NCI-H526 (cell line): Measurements from ENCODE around the gene CEMIP.
A peak's percentile ranks its signal among the peaks of the same experiment; 100 is the strongest.

ENCODE experiments used
- DNase-seq, 2 experiments: peaks; one replicate each; lab custom pipeline; 2025; lab: John Stamatoyannopoulos, UW

CEMIP gene

DNA sequence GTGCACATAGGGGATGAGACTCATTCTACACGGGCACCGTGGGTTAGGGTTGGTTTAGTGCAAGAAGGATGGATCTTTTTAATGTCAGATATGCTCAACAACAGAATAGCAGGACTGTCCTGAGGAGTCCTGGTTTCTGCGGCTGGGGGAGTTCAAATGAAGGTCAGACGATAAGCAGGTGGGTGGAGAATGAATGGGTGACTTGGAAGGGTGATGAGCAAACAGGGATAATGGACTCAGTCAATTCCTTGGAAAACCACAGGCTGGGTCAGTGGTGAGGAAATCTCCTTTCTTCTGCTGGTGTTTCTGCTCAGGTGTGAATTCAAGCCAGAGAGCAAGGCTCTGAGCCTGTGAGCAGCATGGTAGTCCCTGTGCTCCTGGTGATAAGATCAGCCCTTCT, 150.5 kb downstream of the CEMIP start:
- DNase-seq: no peak

DNA sequence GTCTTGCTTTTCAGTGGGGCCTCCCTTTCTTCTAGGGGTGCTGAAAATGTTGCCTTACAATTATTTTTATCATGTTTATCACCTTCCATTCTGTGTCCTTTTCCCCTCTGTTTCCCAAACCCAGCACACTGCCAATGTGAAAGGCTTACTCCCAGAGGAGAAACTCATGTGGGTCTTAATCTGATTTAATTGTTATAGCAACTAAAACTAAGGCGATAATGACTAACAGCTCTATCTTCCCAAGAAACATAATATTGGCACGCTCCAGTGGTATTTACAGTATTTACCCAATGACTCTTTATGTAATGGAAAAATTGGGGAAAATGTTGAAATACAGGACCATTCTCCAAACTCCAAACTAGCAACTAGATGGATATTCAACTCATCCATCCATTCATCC, 152.0 kb downstream of the CEMIP start:
- DNase-seq: no peak

DNA sequence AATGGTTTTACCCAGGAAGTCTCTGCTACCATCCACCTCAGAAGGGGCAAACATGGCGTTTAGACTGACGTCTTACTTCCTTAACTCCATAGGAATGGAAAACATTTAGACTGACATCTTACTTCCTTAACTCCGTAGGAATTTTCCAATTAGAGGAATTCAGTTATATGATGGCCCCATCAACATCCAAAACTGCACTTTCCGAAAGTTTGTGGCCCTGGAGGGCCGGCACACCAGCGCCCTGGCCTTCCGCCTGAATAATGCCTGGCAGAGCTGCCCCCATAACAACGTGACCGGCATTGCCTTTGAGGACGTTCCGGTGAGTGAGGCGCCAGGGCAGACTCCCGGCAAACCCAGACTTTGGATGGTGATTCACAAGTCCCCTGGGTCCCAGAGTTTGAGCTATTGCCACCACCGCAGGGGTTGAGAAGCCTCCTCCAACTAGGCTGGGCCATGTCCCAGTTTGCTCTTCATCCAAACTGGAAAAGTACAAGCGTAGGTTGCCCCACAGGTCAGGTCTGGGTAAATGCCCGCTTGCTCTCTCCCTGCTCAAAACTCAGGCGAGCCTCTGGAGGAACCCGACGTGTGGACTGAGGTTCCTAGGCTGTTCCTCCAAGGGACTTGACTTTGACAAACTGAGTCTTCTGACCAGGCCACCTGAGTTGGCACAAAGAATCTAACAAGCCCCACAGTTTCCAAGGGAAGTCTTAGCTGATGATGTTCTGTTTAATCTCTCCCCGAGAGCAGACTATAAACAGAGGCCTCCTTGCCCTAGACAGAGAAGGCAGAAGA, 152.7 kb downstream of the CEMIP start:
- no peak for DNase-seq

DNA sequence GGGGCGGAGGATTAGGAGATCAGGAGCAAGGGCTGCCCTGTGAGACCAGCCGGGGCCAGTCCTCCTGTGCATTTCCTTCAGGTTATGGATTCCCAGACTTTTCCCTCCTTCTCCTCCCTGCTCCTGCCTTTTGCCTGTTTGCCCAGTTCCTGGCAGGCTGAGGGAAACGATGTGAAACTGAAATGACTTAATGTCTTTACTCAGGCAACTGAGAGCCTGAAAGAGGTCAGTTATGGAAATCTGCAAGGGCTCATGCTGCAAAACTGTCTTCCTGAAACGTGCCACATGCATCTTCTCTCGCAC, 153.3 kb downstream of the CEMIP start:
- peak in 1 of 2 experiments; percentile 27 for DNase-seq

DNA sequence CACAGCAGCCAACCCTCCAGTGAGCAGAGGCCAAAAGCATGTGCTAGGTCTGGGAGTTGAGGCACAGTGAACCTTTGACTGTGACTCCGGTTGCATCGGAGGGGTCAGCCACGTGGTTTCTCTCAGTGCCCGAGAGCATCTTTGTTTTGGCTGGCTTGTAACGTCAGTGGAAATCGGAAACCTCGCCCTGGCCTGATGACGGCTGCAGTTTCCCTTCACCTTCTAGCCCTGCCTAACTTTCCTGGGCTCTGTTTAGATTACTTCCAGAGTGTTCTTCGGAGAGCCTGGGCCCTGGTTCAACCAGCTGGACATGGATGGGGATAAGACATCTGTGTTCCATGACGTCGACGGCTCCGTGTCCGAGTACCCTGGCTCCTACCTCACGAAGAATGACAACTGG, 153.8 kb downstream of the CEMIP start:
- no peak for DNase-seq

DNA sequence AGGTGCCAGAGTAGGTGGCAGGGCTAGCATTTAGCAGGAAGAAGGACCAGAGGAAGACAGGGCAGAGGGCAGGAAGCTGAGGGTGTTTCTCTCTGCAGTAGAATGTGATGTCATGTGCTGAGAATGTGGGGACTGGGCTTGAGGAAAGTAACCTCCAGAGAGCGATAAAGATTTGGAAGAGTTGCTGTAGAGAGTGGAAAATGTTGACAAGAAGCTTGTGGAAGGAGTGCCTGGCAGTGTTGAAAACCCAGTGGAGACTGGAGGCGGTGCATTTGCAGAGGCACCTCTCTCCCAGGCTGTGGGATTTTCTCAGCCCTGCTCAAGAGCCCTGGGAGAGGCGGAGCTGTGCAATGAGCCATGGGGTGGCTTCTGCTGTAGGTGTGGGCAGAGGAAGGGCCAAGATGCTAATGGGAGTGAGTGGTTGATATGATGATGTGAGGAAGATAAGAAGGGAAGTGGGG, 155.6 kb downstream of the CEMIP start:
- DNase-seq: no peak

DNA sequence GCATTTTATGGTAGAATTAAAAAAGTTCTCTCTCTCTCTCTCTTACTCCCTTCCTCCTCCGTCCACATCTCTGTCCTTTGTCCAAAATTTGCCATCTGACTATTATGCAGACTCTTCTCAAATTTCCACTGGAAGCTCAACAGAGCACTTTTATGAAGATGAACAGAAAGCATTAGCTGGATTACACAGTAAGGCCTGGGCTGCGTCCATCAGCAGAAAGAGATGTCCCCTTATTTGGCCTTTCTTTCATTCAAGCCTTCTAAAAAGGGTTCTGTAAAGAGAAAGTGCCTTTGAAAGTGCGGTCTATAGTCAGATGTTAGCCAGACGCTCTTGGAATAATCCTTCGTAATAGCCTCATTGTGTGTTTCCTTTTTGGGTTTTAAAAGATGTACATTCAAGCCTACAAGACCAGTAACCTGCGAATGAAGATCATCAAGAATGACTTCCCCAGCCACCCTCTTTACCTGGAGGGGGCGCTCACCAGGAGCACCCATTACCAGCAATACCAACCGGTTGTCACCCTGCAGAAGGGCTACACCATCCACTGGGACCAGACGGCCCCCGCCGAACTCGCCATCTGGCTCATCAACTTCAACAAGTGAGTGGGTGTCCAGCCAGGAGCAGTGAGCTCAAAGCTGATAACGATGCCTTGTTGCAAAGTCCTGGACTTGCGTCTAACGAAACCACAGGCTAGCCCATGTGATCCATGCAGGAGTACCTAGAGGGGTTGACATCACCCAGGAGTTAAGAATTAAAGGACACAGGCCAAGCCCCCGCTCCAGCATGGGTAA, 157.3 kb downstream of the CEMIP start:
- DNase-seq: no peak

DNA sequence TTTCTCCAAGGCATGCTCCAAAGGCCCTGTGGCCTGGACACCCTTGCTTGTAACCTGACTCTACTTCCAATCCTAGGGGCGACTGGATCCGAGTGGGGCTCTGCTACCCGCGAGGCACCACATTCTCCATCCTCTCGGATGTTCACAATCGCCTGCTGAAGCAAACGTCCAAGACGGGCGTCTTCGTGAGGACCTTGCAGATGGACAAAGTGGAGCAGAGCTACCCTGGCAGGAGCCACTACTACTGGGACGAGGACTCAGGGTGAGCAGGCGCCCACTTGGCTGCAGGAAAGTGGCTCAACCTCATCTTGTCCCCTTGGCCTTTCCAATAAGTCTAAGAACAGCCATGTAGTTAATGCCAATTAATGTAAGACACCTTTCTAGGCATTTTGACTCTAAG, 158.5 kb downstream of the CEMIP start:
- DNase-seq: no peak

DNA sequence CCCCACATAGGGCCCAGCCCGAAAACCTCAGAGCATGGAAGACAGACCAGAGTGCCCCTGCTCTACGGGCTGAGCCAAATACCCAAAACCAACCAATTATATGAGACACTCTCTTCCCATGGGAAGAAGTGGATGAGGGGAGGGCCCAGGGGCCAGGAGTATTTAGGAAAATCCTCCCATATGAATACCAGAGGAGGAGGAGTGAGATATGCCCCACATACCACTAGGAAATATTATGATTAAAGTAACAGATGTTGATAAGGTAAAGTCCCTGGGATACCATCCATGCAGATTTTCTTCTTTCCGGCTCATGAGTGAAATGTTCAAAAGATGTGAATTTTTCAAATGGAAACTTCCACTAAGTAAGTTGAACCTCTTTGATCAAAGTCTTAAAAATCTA, 160.0 kb downstream of the CEMIP start:
- no peak for DNase-seq

DNA sequence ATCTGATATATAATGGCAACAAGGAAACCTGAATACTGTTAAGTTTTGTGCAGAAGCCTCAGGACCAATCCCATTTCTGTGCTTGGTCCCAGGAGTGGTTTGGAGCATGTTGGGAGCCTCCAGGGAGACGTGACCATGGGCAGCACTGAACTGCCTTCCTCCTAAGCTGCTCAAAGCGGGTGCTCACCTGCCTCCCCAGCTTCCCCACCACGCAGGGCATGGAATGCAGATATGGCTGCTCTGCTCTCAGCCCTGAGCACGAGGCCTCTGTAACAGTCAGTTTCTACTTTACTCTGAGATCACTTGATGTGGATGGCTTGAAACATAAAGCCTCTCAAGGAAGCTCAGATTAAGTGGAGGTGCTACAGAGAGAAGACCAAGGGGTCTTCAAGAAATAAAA, 161.2 kb downstream of the CEMIP start:
- DNase-seq: no peak

DNA sequence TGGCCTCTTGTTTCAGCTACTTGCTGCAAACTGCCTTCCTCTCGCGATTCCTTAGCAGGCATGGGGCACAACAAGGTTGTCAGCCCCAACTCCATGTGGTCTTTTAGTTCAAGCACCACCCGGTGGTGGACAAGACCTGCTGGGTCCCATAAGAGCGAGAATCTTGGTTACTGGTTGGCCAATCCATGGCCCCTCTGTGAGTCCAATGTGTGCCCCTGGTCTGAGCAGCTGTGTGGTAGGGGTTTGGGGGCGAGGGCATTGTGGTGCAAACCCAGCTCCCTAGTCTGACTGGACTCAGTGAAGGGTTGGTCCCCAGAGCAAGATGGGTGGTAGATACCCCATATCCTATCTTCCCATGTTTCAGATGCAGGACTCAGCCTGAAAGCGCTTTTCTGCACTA, 161.7 kb downstream of the CEMIP start:
- no peak for DNase-seq

DNA sequence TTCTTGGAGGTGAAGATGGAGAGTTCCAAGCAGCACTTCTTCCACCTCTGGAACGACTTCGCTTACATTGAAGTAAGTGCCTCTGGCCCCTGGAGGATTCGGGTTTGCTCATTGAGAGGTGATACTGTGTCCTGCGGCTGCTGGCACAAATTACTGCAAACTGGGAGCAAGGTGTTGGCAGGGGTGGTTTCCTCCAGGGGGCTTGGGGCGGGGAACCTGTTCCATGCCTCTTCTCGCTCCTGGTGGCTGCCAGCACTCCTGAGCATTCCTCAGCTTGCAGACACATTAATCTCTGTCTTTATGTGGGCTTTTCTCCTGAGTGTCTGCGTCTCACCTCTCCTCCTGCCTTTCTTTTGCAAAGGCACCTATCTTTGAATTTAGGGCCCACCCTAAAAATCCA, 163.1 kb downstream of the CEMIP start:
- DNase-seq: no peak

DNA sequence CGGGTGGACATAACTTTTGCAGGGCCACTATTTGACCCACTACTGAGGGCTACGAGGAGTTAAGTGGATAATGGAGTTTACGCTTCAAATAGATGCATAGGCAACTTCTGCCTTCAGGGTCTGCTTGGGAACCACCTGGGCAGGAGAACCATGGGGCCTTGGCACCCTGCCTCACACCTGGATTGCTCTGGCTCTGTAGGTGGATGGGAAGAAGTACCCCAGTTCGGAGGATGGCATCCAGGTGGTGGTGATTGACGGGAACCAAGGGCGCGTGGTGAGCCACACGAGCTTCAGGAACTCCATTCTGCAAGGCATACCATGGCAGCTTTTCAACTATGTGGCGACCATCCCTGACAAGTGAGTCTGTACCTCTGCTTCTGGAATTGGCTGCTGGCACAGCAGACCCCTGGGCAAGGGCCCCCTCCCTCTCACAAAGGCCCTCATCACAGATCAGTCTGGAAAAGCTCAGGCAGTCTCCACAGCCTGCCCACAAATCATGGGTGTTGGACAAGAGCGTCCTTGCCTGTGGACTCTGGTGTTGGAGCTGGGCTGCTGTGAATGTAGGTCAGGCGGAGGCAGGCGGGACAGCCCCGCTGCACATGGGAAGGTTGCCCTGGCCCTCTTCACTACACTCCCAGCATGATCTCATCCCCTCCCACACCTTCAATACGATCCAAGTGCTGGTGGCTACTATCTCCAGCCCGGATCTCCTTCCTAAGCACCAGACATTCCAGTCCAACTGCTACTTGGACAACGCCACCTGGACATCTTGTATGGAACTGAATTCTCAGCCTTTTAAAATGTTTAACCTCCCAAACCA, 163.8 kb downstream of the CEMIP start:
- DNase-seq: no peak

DNA sequence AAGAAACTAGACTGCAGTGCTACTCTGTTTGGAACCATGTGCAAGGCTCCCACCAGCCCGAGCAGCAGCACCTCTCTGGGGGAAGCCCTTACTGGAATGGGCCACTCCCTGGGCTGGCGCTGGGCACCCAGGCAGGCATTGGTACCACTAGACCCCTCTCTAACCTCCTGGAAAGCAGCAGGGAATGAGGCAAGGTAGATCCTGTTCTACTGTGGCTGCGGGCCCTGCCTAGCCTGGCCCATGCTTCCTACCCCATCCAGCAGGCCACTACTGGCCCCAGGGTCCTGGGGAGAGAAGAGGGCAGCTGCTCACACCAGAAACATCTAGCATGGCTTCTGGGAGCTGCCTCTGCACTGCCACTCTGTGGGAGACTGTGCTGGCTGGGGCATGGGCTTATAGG, 165.6 kb downstream of the CEMIP start:
- no peak for DNase-seq

DNA sequence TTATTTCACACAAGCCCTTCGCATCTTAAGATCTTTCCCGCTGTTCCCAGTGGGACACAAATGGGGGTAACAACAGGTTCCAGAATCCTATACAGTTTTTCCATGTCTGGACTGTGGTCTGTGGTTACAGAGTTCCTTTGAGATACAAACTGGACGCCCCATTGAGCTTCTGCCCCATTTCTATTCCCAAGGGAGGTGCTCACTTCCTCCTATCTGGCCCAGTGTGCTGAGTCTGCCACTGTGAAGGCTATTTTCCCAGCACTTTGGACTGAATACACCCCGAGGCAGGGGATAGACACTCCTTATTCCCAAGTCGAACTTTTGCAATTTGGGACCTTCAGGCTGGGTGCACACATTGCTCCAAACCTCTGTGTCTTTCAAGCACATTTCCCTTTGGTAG, 166.4 kb downstream of the CEMIP start:
- no peak for DNase-seq

DNA sequence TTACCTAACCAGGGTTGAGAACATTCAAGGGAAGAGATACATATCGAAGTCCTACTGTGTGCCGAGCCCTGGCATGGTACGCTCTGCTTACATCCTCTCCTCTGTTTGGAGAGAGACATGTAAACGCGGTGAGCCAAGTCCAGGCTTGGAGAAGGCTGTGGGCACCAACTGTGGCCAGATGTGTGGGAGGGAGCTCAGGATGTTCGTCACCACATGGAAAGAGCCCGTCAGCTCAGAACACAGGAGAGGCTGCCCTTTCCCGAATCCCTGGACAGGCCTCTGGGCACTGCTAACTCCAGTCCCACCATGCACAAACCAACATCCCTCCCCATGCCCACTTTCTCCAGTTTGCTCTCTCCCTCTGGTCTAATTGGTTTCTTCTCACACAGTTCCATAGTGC, 167.4 kb downstream of the CEMIP start:
- DNase-seq: no peak

DNA sequence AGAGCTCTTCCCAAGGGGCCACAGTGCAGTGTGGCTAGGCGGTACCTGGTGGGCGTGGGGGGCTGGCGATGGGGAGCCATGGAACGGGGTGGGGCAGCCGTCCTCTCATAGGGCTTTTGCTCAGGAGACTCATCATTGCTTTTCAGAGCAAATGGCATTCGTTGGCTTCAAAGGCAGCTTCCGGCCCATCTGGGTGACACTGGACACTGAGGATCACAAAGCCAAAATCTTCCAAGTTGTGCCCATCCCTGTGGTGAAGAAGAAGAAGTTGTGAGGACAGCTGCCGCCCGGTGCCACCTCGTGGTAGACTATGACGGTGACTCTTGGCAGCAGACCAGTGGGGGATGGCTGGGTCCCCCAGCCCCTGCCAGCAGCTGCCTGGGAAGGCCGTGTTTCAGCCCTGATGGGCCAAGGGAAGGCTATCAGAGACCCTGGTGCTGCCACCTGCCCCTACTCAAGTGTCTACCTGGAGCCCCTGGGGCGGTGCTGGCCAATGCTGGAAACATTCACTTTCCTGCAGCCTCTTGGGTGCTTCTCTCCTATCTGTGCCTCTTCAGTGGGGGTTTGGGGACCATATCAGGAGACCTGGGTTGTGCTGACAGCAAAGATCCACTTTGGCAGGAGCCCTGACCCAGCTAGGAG, 169.6 kb downstream of the CEMIP start:
- DNase-seq: no peak

DNA sequence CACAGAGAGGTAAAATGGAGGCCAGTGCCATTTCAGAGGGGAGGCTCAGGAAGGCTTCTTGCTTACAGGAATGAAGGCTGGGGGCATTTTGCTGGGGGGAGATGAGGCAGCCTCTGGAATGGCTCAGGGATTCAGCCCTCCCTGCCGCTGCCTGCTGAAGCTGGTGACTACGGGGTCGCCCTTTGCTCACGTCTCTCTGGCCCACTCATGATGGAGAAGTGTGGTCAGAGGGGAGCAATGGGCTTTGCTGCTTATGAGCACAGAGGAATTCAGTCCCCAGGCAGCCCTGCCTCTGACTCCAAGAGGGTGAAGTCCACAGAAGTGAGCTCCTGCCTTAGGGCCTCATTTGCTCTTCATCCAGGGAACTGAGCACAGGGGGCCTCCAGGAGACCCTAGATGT, 170.6 kb downstream of the CEMIP start:
- no peak for DNase-seq

DNA sequence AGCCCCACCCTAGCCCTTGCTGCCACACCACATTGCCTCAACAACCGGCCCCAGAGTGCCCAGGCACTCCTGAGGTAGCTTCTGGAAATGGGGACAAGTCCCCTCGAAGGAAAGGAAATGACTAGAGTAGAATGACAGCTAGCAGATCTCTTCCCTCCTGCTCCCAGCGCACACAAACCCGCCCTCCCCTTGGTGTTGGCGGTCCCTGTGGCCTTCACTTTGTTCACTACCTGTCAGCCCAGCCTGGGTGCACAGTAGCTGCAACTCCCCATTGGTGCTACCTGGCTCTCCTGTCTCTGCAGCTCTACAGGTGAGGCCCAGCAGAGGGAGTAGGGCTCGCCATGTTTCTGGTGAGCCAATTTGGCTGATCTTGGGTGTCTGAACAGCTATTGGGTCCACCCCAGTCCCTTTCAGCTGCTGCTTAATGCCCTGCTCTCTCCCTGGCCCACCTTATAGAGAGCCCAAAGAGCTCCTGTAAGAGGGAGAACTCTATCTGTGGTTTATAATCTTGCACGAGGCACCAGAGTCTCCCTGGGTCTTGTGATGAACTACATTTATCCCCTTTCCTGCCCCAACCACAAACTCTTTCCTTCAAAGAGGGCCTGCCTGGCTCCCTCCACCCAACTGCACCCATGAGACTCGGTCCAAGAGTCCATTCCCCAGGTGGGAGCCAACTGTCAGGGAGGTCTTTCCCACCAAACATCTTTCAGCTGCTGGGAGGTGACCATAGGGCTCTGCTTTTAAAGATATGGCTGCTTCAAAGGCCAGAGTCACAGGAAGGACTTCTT, 171.3 kb downstream of the CEMIP start:
- no peak for DNase-seq

DNA sequence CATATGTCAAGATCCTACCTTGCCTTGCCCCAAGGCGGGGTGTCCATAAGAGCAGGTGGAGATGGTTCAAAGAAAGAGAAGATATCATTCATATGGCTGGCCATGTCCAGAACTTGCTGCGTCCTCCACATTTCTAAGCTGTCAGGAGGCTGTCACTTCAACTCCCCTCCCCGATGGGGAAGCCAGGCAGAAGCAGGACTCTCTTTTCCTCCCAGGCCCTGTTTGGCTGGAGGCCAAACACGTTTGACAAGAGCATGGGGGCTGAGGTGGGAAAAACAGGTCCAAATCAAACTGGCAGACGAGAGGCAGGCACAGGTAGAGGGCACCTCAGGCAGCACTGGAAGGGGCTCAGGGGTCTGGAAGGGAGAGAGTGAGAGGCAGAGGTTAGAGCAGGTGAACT, 172.8 kb downstream of the CEMIP start:
- no peak for DNase-seq
